ENCODE results near the gene MTX1.
A peak's percentile ranks its signal among the peaks of the same experiment; 100 is the strongest.
"Not testable (repeated sequence)": the region's sequence is repeated elsewhere in the genome, so short reads cannot be mapped to it uniquely, and the experiment has no call there.

The MTX1 gene

GRCh38 chr1:155241841-155242264 lies 33.4 kb downstream of the MTX1 start:
- no peak for DNase-seq

GRCh38 chr1:155242805-155243358 lies 34.4 kb downstream of the MTX1 start:
- no peak for DNase-seq

GRCh38 chr1:155244368-155245162 lies 36.1 kb downstream of the MTX1 start:
- peak; percentile 97 for DNase-seq

- no peak for DNase-seq
Observed at GRCh38 chr1:155245163-155245524, 36.6 kb downstream of the MTX1 start.

- DNase-seq, result not testable (repeated sequence)
Observed at GRCh38 chr1:155246796-155247195, 38.3 kb downstream of the MTX1 start.

- DNase-seq, result no peak
Observed at GRCh38 chr1:155247667-155248553, 39.4 kb downstream of the MTX1 start.

GRCh38 chr1:155250246-155250632 lies 41.7 kb downstream of the MTX1 start:
- DNase-seq, result no peak

GRCh38 chr1:155250633-155251449 lies 42.3 kb downstream of the MTX1 start:
- peak; percentile 84 for DNase-seq

GRCh38 chr1:155251566-155251965 lies 43.1 kb downstream of the MTX1 start:
- DNase-seq, result no peak

- DNase-seq, result no peak
Observed at GRCh38 chr1:155253208-155253607, 44.7 kb downstream of the MTX1 start.

- DNase-seq, result no peak
Observed at GRCh38 chr1:155253797-155254196, 45.3 kb downstream of the MTX1 start.

GRCh38 chr1:155254228-155254713 lies 45.8 kb downstream of the MTX1 start:
- DNase-seq, result no peak

GRCh38 chr1:155254714-155255242 lies 46.3 kb downstream of the MTX1 start:
- no peak for DNase-seq

GRCh38 chr1:155255243-155256007 lies 46.9 kb downstream of the MTX1 start, which contains the start of gene ENTREP3:
Gene ENTREP3 (minus strand): TSS chr1:155255483. CDS start chr1:155254877, 606 bp downstream.
- peak; percentile 48 for DNase-seq

- DNase-seq, result no peak
Observed at GRCh38 chr1:155256058-155256852, 47.8 kb downstream of the MTX1 start.

GRCh38 chr1:155260276-155260675 lies 51.8 kb downstream of the MTX1 start:
- DNase-seq, result no peak

- DNase-seq, result no peak
Observed at GRCh38 chr1:155261493-155261851, 53.0 kb downstream of the MTX1 start.

GRCh38 chr1:155261852-155262673 lies 53.6 kb downstream of the MTX1 start, which contains the start of gene SCAMP3:
Gene SCAMP3 (minus strand): TSS chr1:155262360. CDS start chr1:155262151, 209 bp downstream.
- peak; percentile 96 for DNase-seq

GRCh38 chr1:155263067-155263466 lies 54.6 kb downstream of the MTX1 start:
- DNase-seq, result no peak

Data from NCI-H2081 treated with DMSO at 0.1 percent for 48 hours (cell line).